ENCODE data around the gene RTN1. TPM values are rescaled to one million over a fixed set of nuclear protein-coding genes. Genes with fewer than 3 reads are reported as not detected.

Gene RTN1
- total and polyA plus RNA-seq, 2 experiments from 2014 or later: 4.2 to 4.3 TPM

- Mint-ChIP-seq H3K9me3 (peaks cover 18% of the 10 kb centered on the region), H3K27me3 (ENCODE audit: insufficient read depth, low read depth, poor library complexity) (peaks cover 5% of the 10 kb centered on the region), H3K4me1 (peaks cover under 1% of the 10 kb centered on the region; the same call in 2 of the 3 replicates), H3K4me3 (no peak overlapping the region), H3K36me3 (ENCODE audit: low read depth) (peaks cover 7% of the 10 kb centered on the region), H3K27ac (no peak overlapping the region)
- no peak overlapping the region for H3K4me3 ChIP-seq
- H2AFZ ChIP-seq: no peak overlapping the region
- no peaks in the 10 kb centered on the region for H3K4me1 ChIP-seq (ENCODE audit: insufficient read depth)
- no peak for ATAC-seq
- no peaks in the 10 kb centered on the region; the same call in 1 of the 2 replicates for H3K36me3 ChIP-seq (ENCODE audit: insufficient read depth)
- DNase-seq (ENCODE audit: low spot score): no peak
- no peaks in the 10 kb centered on the region for H3K79me2 ChIP-seq (replicated peaks; ENCODE audit: insufficient read depth)
- H4K20me1 ChIP-seq (replicated peaks; ENCODE audit: insufficient read depth): no peaks in the 10 kb centered on the region
- H3K9me2 ChIP-seq (ENCODE audit: insufficient read depth): 0 out of 2 replicates have a peak, but pooled peaks cover 3% of the 10 kb centered on the region
- TF ChIP-seq JUNB (IDR thresholded peaks at IDR 0.05; ENCODE audit: unreplicated experiment) (no peak), ZNF462 (CRISPR knock-in tag; IDR thresholded peaks at IDR 0.05) (no peak), STAT1 (IDR thresholded peaks at IDR 0.05; ENCODE audit: unreplicated experiment) (no peak), REST (IDR thresholded peaks at IDR 0.05; ENCODE audit: unreplicated experiment) (no peak), ZNF331 (CRISPR knock-in tag; IDR thresholded peaks at IDR 0.05; ENCODE audit: low read depth) (no peak), CTCF (conservative IDR thresholded peaks at IDR 0.05; ENCODE audit: low read depth in 2 of 2) (no peak), ETS1 (IDR thresholded peaks at IDR 0.05) (no peak), ZNF114 (CRISPR knock-in tag; IDR thresholded peaks at IDR 0.05) (no peak), EZH2phosphoT487 (IDR thresholded peaks at IDR 0.05; ENCODE audit: unreplicated experiment) (no peak), CREB1 (CRISPR knock-in tag; IDR thresholded peaks at IDR 0.05; ENCODE audit: low read depth) (no peak), NANOG (IDR thresholded peaks at IDR 0.05; ENCODE audit: borderline replicate concordance) (no peak), POLR2AphosphoS5 (IDR thresholded peaks at IDR 0.05; ENCODE audit: low read depth) (no peak), EZH2 (IDR thresholded peaks at IDR 0.05; ENCODE audit: low read depth, unreplicated experiment) (no peak)
- H3F3A ChIP-seq (replicated peaks; ENCODE audit: low read depth): no peaks in the 10 kb centered on the region
- no peak overlapping the region for H3K27ac ChIP-seq (ENCODE audit: low read depth)
- no peak overlapping the region for H3K4me2 ChIP-seq
- peaks cover 15% of the 10 kb centered on the region for H3K27me3 ChIP-seq (ENCODE audit: insufficient read depth)
These were observed 6.6 kb downstream of the RTN1 start for GRCh38 chr14:59863806-59864525.
